Stimulated activated CD8-positive, alpha-beta memory T cell treated with anti-CD3 and anti-CD28 coated beads, Interleukin-4, amount 100 ng/mL, for 4 hours (primary cell): ENCODE results near the gene CCDC63.

Source experiments
- DNase-seq, 2 donors: peaks; one replicate each; pipeline ENCODE4 v3.0.0-alpha.2; 2020; ENCODE audit warnings: low read depth in 2 of 2, low spot score in 1 of 2

Gene CCDC63

GRCh38 chr12:110846615-110847566, at the start of gene CCDC63:
CCDC63 (plus strand) TSS chr12:110846987; CDS start chr12:110852955, 5,968 bp downstream.
- DNase-seq: no peak

GRCh38 chr12:110798461-110798860, 48.3 kb upstream of the CCDC63 start:
- no peak for DNase-seq

- DNase-seq: no peak
Observed at GRCh38 chr12:110802489-110802888, 44.3 kb upstream of the CCDC63 start.

GRCh38 chr12:110804406-110804805, 42.4 kb upstream of the CCDC63 start:
- DNase-seq: no peak

- DNase-seq: no peak
Observed at GRCh38 chr12:110807640-110808039, 39.1 kb upstream of the CCDC63 start.

GRCh38 chr12:110809149-110809548, 37.6 kb upstream of the CCDC63 start:
- DNase-seq: no peak

- DNase-seq: no peak
Observed at GRCh38 chr12:110811972-110812371, 34.8 kb upstream of the CCDC63 start.

- no peak for DNase-seq
Observed at GRCh38 chr12:110813285-110813684, 33.5 kb upstream of the CCDC63 start.

- DNase-seq: no peak
Observed at GRCh38 chr12:110813756-110814155, 33.0 kb upstream of the CCDC63 start.

GRCh38 chr12:110816248-110816647, 30.5 kb upstream of the CCDC63 start:
- DNase-seq: no peak

GRCh38 chr12:110816779-110817178, 30.0 kb upstream of the CCDC63 start:
- no peak for DNase-seq

- no peak for DNase-seq
Observed at GRCh38 chr12:110818511-110818910, 28.3 kb upstream of the CCDC63 start.

- DNase-seq: no peak
Observed at GRCh38 chr12:110819150-110819549, 27.6 kb upstream of the CCDC63 start.

GRCh38 chr12:110819646-110820045, 27.1 kb upstream of the CCDC63 start:
- DNase-seq: no peak

- no peak for DNase-seq
Observed at GRCh38 chr12:110821917-110822316, 24.9 kb upstream of the CCDC63 start.

- no peak for DNase-seq
Observed at GRCh38 chr12:110822821-110823415, 23.9 kb upstream of the CCDC63 start.

- no peak for DNase-seq
Observed at GRCh38 chr12:110824342-110824741, 22.4 kb upstream of the CCDC63 start.

GRCh38 chr12:110825530-110825929, 21.3 kb upstream of the CCDC63 start:
- no peak for DNase-seq

GRCh38 chr12:110826592-110827200, 20.1 kb upstream of the CCDC63 start:
- peak; percentile 53 to 72 for DNase-seq

GRCh38 chr12:110829308-110829707, 17.5 kb upstream of the CCDC63 start:
- no peak for DNase-seq

GRCh38 chr12:110836291-110836690, 10.5 kb upstream of the CCDC63 start:
- DNase-seq: no peak

GRCh38 chr12:110841007-110841406, 5.8 kb upstream of the CCDC63 start:
- no peak for DNase-seq
